NCI-H2171 treated with DMSO at 0.1 percent for 48 hours (cell line): Measurements from ENCODE around the gene TENT5D.
"Not testable (repeated sequence)": the region's sequence is repeated elsewhere in the genome, so short reads cannot be mapped to it uniquely, and the experiment has no call there.

Experiments
- DNase-seq: peaks from one replicate; lab custom pipeline; 2025; lab: John Stamatoyannopoulos, UW

The TENT5D gene

DNA sequence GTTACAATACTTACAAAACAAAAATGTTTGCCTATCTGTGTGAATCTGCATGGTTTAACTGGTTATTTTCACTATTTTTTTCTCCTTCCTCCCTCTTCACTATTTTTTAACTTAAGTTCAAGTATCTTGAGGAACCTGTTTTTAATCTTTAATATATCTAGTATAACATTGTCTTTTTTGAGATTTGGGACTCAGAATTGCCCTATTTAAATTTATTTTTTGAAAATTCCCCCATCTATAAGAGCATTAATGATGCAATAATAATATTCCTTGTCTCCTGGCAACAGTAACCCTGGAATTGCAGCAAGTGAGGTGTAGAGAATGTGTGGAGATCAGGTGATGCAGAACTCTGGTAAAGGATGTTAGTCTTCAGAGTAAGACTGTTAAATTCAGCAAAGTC is at the start of gene TENT5D:
Gene TENT5D (plus strand): TSS at position 301 of the 400 bp plus-strand sequence. CDS start 22,093 bp downstream, outside the sequence.
- DNase-seq, result no peak

DNA sequence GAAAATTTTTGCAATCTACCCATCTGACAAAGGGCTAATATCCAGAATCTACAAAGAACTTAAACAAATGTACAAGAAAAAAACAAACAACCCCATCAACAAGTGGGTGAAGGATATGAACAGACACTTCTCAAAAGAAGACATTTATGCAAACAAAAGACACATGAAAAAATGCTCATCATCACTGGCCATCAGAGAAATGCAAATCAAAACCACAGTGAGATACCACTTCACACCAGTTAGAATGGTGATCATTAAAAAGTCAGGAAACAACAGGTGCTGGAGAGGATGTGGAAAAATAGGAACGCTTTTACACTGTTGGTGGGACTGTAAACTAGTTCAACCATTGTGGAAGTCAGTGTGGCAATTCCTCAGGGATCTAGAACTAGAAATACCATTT is 34.6 kb upstream of the TENT5D start:
- not testable (repeated sequence) for DNase-seq

DNA sequence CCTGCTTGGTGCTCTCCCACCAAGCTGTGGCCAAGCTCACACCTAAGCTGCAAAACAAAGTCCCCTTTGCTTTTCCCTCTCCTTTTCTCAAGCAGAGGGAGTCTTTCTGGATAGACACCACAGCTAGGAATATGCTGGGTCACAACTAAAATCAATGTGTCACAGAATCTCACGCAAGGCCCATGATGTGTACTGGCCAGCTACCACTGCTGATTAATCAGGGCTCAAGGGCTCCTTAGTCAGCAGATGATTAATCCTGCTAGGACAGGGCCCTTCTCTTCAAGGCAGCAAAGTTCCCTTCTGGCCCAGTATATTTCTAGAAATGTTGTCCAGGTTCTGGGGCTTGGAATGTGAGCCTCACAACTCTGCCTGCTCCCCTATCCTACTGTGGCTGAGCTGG is 32.0 kb upstream of the TENT5D start:
- DNase-seq, result no peak

DNA sequence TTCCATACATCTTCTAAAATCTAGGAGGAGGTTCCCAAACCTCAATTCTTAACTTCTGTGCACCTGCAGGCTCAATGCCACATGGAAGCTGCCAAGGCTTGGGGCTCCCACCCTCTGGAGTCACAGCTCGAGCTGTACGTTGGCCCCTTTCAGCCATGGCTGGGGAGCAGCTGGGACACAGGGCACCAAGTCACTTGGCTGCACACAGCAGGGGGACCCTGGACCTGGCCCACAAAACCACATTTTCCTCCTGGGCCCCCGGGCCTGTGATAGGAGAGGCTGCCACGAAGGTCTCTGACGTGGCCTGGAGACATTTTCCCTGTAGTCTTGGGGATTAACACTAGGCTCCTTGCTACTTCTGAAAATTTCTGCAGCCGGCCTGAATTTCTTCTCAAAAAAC is 8.2 kb upstream of the TENT5D start:
- DNase-seq, result no peak

DNA sequence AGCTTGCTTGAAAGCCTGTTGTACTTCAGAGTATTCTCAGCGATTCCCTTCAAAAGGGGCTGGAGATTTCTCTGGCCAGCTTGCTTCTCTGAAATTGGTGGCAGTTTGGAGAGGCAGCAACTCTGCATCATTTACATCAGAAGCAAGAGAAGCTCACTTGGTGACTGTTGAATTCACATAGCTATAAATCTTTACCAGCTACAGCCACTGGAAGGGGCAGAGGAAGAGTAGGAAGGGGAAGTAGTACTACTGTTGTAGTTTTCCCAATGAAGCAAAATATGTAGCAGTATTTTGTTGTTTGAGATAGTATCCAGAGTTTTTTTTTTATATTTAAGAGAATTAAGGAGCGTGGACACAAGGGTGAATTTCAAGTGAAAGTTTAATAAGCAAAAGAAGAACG is 2.8 kb downstream of the TENT5D start:
- DNase-seq, result no peak

DNA sequence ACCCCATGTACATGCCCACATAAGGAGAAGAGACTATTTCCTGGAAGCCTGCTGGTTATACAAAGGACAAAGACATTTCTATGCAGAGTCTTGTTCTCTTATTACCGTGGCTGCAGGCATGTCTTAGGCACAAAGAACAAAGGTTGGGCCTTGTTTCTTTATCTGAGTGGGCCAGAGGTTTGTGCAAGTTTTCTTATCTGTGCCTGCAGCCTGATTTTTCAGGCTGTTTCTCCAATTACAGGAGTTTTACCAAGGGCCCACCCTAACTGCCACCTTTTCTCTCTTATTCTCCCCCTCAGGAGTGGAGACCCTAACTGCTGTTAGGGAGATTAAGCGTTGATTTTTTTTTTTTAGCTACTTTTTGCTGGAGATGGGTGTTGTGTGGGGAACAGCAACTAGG is 3.5 kb downstream of the TENT5D start:
- no peak for DNase-seq

DNA sequence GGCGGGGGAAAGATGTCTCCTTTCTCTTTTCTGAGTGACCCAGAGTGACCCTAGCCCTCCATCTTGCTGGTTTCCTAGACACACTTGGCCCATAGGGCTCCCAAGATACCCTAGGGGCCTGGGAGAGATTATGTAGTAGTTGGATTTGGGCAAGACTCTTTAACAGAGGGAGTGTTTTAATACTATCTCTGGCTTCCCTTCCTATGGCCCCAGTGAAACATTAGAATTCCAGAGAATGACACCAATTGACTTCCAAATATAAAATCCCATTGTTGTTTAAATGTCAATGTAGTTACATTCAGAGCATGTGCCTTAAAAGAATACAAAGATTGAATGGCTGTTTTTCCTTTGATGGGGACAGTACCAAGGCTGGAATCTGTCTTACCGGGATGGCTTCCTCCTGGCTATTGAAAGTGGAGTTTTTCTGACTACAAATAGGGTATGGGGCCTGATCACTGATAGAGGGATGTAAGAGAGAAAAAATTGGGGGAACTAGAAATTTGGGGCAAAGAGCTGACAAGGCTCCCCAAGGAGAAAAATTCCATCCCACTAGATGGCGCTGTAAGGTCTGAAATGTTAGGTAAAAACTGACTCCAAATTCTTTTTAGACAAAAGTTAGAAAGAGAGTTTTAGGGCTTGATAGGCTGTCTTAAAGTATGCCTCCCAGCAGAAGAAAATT is 10.7 kb downstream of the TENT5D start:
- DNase-seq, result no peak

DNA sequence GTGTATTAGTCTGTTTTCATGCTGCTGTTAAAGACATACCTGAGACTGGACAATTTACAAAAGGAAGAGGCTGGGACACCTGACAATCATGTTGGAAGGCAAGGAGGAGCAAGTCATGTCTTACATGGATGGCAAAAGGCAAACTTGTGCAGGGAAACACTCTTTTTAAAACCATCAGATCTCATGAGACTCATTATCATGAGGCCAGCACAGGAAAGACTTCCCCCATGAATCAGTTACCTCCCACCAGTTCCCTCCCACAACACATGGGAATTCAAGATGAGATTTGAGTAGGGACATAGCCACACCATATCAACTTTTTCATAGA is 11.2 kb downstream of the TENT5D start:
- no peak for DNase-seq

DNA sequence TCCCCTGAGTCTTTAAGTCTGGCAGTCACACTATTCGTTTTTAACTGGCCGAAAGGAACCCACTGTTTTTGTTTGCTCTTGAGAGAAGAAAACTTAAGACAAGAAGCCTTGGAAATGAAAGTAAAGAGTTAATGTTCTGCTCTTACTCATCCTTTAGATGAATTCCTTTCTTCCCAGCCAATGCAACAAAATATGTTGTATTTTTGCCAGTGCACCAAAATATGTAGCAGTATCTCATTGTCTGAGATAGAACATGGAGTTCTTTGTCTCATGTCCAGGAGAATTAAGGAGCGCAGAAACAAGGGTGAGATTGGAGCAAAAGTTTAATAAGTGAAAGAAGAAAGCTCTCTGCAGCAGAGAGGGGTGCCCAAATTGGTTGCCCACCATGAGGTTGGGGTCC is 12.2 kb downstream of the TENT5D start:
- no peak for DNase-seq

DNA sequence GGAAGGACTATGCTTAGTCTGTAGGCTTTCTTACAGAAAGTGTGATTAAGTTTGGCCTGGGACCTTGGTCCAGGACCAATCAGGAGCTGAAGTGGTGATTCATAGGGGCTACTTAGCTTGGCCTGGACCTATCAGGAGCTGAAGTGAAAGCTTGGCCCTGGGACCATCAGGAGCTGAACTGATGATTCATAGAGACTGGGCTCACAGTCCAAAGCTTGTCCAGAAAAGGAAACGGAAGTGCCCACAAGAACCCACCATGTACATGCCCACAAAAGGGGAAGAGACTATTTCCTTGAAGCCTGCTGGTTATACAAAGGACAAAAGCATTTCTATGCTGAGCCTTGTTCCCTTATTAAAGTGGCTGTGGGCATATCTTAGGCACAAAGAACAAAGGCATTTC is 12.6 kb downstream of the TENT5D start:
- no peak for DNase-seq

DNA sequence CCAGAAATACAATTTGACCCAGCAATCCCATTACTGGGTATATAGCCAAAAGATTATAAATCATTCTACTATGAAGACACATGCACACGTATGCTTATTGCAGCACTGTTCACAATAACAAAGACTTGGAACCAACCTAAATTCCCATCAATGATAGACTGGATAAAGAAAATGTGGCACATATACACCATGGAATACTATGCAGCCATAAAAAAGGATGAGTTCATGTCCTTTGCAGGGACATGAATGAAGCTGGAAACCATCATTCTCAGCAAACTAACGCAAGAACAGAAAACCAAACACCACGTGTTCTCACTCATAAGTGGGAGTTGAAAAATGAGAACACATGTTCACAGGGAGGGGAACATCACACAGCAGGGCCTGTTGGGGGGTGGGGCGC is 47.9 kb downstream of the TENT5D start:
- not testable (repeated sequence) for DNase-seq

DNA sequence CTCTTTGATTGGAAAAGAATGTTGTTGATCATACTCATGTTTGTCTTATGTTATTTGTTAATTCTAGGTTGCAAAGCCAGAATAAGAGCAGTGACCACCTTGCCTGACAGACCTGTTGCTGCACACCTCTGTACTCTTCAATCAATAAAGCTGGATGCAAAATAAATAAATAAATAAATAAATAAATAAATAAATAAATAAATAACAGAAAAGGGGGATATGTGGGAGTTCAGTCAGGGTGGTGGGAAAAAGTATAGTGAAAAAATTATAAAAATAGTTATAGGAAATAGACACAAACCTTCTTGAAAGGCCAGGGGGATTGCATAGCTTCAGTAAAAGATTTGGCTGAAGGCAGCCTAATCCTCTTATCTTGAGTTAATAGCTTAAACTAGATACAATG is 51.3 kb downstream of the TENT5D start:
- no peak for DNase-seq

DNA sequence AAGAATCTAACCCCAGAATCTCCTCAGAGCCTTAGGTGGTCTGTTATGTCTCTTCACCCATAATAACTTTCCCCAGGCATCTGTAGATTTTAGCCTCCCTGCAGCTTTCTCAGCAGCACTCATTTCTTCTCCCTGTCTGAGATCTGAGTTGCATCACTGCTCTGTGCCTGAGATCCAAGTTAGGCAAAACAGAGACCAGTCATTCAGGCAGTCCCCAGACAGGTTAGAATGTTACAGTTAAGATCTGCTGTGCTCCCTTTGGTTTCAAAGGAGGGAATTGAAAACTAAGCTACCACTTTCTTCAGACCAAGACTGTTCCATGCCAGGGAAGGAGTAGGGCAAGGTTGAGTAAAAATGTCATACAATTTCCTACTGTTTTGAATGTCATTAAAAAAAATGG is 65.3 kb downstream of the TENT5D start:
- no peak for DNase-seq

DNA sequence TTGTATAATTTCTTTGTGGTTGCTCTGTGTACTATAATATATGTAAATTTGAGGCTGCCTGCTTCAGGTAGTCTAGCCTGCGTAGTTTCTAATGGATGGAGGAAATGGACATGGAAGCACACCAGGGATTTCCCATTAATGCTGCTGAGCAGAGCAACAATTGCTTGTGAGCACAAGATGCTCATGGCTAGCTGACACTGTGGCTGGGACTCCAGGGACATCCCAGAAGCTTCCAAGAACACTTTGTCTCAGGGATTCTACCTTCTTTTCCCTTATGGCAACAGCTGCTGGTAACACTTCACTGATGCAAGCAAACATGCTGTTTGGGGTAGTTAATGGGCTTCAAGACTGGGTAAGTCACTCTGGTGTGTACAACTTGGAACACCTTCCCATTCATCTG is 66.1 kb downstream of the TENT5D start:
- no peak for DNase-seq

DNA sequence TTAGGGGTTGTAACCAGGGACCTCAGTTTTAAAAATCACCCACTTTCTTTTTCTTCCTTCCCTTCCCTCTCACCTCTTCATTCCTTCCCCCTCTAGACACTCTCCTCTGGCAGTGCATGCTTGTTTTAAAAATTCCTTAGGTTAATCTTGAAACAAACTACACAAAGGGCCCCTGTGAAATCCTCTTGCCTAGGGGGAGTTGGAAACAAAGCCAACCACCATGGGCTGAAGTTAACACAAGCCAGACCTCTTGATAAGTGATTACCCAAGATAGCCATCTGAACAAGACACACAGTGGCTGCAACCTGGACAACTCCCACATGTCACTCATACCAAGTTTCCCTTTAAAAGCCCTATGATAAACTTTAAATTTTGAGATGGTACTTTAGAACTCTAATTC is 68.9 kb downstream of the TENT5D start:
- DNase-seq, result no peak
